NCI-H1436 treated with DMSO at 0.1 percent for 48 hours (cell line): ENCODE results near the gene PCNT.
"Not testable (repeated sequence)": the region's sequence is repeated elsewhere in the genome, so short reads cannot be mapped to it uniquely, and the experiment has no call there.

Source experiments
- DNase-seq: peaks from one replicate; lab custom pipeline; 2025; lab: John Stamatoyannopoulos, UW

Gene PCNT

GRCh38 chr21:46381541-46381940 is 57.6 kb downstream of the PCNT start:
- no peak for DNase-seq

GRCh38 chr21:46384556-46384955 is 60.6 kb downstream of the PCNT start:
- no peak for DNase-seq

- no peak for DNase-seq
Observed at GRCh38 chr21:46385846-46386733, 62.1 kb downstream of the PCNT start.

- DNase-seq = no peak
Observed at GRCh38 chr21:46386734-46387088, 62.8 kb downstream of the PCNT start.

- DNase-seq = no peak
Observed at GRCh38 chr21:46388206-46388880, 64.4 kb downstream of the PCNT start.

- no peak for DNase-seq
Observed at GRCh38 chr21:46388896-46389295, 64.9 kb downstream of the PCNT start.

GRCh38 chr21:46390603-46391545 is 66.9 kb downstream of the PCNT start:
- DNase-seq = no peak

GRCh38 chr21:46391773-46392172 is 67.8 kb downstream of the PCNT start:
- no peak for DNase-seq

- no peak for DNase-seq
Observed at GRCh38 chr21:46392921-46393320, 69.0 kb downstream of the PCNT start.

GRCh38 chr21:46393451-46393940 is 69.5 kb downstream of the PCNT start:
- DNase-seq = no peak

GRCh38 chr21:46393941-46394594 is 70.1 kb downstream of the PCNT start:
- no peak for DNase-seq

- DNase-seq = no peak
Observed at GRCh38 chr21:46394595-46395104, 70.7 kb downstream of the PCNT start.

- no peak for DNase-seq
Observed at GRCh38 chr21:46397211-46397905, 73.4 kb downstream of the PCNT start.

GRCh38 chr21:46397993-46398392 is 74.0 kb downstream of the PCNT start:
- no peak for DNase-seq

- no peak for DNase-seq
Observed at GRCh38 chr21:46399129-46399528, 75.2 kb downstream of the PCNT start.

GRCh38 chr21:46399686-46400085 is 75.7 kb downstream of the PCNT start:
- DNase-seq = no peak

GRCh38 chr21:46401186-46401910 is 77.4 kb downstream of the PCNT start:
- DNase-seq = no peak

- DNase-seq = no peak
Observed at GRCh38 chr21:46402421-46402820, 78.5 kb downstream of the PCNT start.

GRCh38 chr21:46403234-46403811 is 79.4 kb downstream of the PCNT start:
- not testable (repeated sequence) for DNase-seq

- no peak for DNase-seq
Observed at GRCh38 chr21:46404306-46404705, 80.3 kb downstream of the PCNT start.
